GM12878 (cell line): ENCODE measurements around the gene INSL3. TPM values are rescaled to one million over a fixed set of nuclear protein-coding genes. Genes with fewer than 3 reads are reported as not detected.
A peak's percentile ranks its signal among the peaks of the same experiment; 100 is the strongest.

ENCODE experiments used
- ATAC-seq: fragments of 200-7000 bp; cut with Tn5 transposase; 3 replicates; pipeline ENCODE4 v1.9.1; 2020; ENCODE audit warnings: mild to moderate bottlenecking, moderate library complexity
- BruUV-seq: library from RNA; stranded (reverse); fragments of 400-500 nt; replicated peaks from 2 replicates; lab custom pipeline; 2021; lab: Mats Ljungman, UMichigan
- CTCF ChIA-PET: fragments of 300-600 bp; sonication (Branson Sonifier 250); formaldehyde crosslinking; extraction: SDS; loops from one replicate; lab custom pipeline; 2021; ENCODE audit warnings: inconsistent platforms; lab: Yijun Ruan, JAX
- POLR2A ChIA-PET: fragments of 350-600 bp; formaldehyde crosslinking; extraction: SDS; loops from one replicate; lab custom pipeline; 2021; ENCODE audit warnings: inconsistent platforms; lab: Charles Lee
- RAD21 ChIA-PET: fragments of 300-600 bp; sonication (Branson Sonifier 250); formaldehyde crosslinking; loops from one replicate; lab custom pipeline; 2023; ENCODE audit warnings: antibody characterized with exemption; ENCODE audit not compliant: unreplicated experiment; lab: Charles Lee
- SMC1A ChIA-PET: fragments of 300-600 bp; sonication (Branson Sonifier 250); formaldehyde crosslinking; loops from one replicate; lab custom pipeline; 2023; ENCODE audit not compliant: unreplicated experiment, uncharacterized antibody; lab: Charles Lee
- DNase-seq: peaks from one replicate; pipeline ENCODE4 v3.0.0-alpha.2; 2011; ENCODE audit warnings: low read depth, low spot score
- FAIRE-seq: peaks from 3 replicates; lab custom pipeline; 2011; peaks lifted over from hg19 to GRCh38; lab: Jason Lieb, UNC
- H2AFZ ChIP-seq: 2 replicates; pipeline ENCODE4 v1.6.0; 2011; ENCODE audit warnings: low read depth, low read length, control low read depth; ENCODE audit not compliant: control insufficient read depth
- H3K27ac ChIP-seq: 2 replicates; pipeline ENCODE4 v1.5.1; 2011; ENCODE audit warnings: control low read depth; ENCODE audit not compliant: control insufficient read depth, insufficient read depth
- H3K27me3 ChIP-seq, 2 experiments: replicated peaks in 1 of 2; 2 replicates each; pipeline versions ENCODE4 v1.6.0 to v1.6.1; 2011; ENCODE audit warnings: low read length in 1 of 2; ENCODE audit not compliant: control insufficient read depth in 2 of 2, insufficient read depth in 2 of 2
- H3K36me3 ChIP-seq, 2 experiments: 2 replicates each; pipeline ENCODE4 v1.5.1; 2011; ENCODE audit warnings: low read length in 1 of 2; ENCODE audit not compliant: control insufficient read depth in 2 of 2, insufficient read depth in 2 of 2
- H3K4me1 ChIP-seq: 2 replicates; pipeline ENCODE4 v1.6.1; 2011; ENCODE audit warnings: mild to moderate bottlenecking, low read length, moderate library complexity, mixed read lengths; ENCODE audit not compliant: control insufficient read depth, insufficient read depth
- H3K4me2 ChIP-seq: 2 replicates; pipeline ENCODE4 v1.6.0; 2011; ENCODE audit warnings: control low read depth; ENCODE audit not compliant: control insufficient read depth, insufficient read depth
- H3K4me3 ChIP-seq: fragments of 200-600 bp; sonication (generic); 2 replicates; pipeline ENCODE4 v1.5.1; 2016
- H3K79me2 ChIP-seq: 2 replicates; pipeline ENCODE4 v1.6.0; 2011; ENCODE audit warnings: low read length; ENCODE audit not compliant: control insufficient read depth, insufficient read depth
- H3K9ac ChIP-seq: 2 replicates; pipeline ENCODE4 v1.8.0; 2011; ENCODE audit warnings: low read length, control low read depth, mixed read lengths; ENCODE audit not compliant: control insufficient read depth, insufficient read depth
- H3K9me3 ChIP-seq: replicated peaks from 3 replicates; pipeline ENCODE4 v1.5.1; 2011; ENCODE audit warnings: mild to moderate bottlenecking, low read length; ENCODE audit not compliant: control insufficient read depth, insufficient read depth
- H4K20me1 ChIP-seq: 2 replicates; pipeline ENCODE4 v1.6.0; 2011; ENCODE audit not compliant: control insufficient read depth, insufficient read depth
- EED ChIP-seq: sonication (generic); IDR thresholded peaks from 2 replicates; pipeline ENCODE4 v1.6.1; 2016; ENCODE audit warnings: antibody characterized with exemption, low read depth
- EZH2 ChIP-seq: IDR thresholded peaks from 2 replicates; pipeline ENCODE4 v1.6.1; 2012; ENCODE audit warnings: low read depth, mild to moderate bottlenecking, control low read depth, inconsistent platforms, low read length, borderline replicate concordance; ENCODE audit not compliant: control insufficient read depth
- HCFC1 ChIP-seq: fragments of 150-350 bp; IDR thresholded peaks from 2 replicates; pipeline ENCODE4 v1.6.1; 2014; ENCODE audit warnings: low read length
- HDAC6 ChIP-seq: fragments of 200-600 bp; sonication (generic); IDR thresholded peaks from one replicate; pipeline ENCODE4 v1.8.0; 2017; ENCODE audit warnings: antibody characterized with exemption; ENCODE audit not compliant: unreplicated experiment
- IKZF1 ChIP-seq: fragments of 450-650 bp; conservative IDR thresholded peaks from 2 replicates; pipeline ENCODE4 v1.6.1; 2017; ENCODE audit warnings: antibody characterized with exemption, mild to moderate bottlenecking
- IKZF2 ChIP-seq, 2 experiments: fragments of 450-650 bp; IDR thresholded peaks; 2 replicates each; pipeline ENCODE4 v1.6.1; 2017; ENCODE audit warnings: mild to moderate bottlenecking in 2 of 2, moderate library complexity in 2 of 2
- KAT2A ChIP-seq: conservative IDR thresholded peaks from 2 replicates; pipeline ENCODE4 v1.6.1; 2011; ENCODE audit warnings: low read depth, low read length; ENCODE audit not compliant: control insufficient read depth
- KDM1A ChIP-seq: fragments of 200-600 bp; sonication (generic); IDR thresholded peaks from 2 replicates; pipeline ENCODE4 v1.6.1; 2016; ENCODE audit warnings: borderline replicate concordance
- LARP7 ChIP-seq: fragments of 450-650 bp; IDR thresholded peaks from 2 replicates; pipeline ENCODE4 v1.6.1; 2017; ENCODE audit warnings: mild to moderate bottlenecking
- NBN ChIP-seq: fragments of 450-650 bp; IDR thresholded peaks from 2 replicates; pipeline ENCODE4 v1.6.1; 2016
- POLR2A ChIP-seq: IDR thresholded peaks from 2 replicates; pipeline ENCODE4 v1.6.1; 2011; ENCODE audit warnings: low read depth, mild to moderate bottlenecking, low read length
- RAD21 ChIP-seq: IDR thresholded peaks from 2 replicates; pipeline ENCODE4 v1.6.1; 2011; ENCODE audit warnings: mild to moderate bottlenecking, low read depth, low read length, moderate library complexity; ENCODE audit not compliant: insufficient read depth
- RBBP5 ChIP-seq: fragments of 200-600 bp; sonication (generic); conservative IDR thresholded peaks from 2 replicates; pipeline ENCODE4 v1.6.1; 2016
- SIX5 ChIP-seq: IDR thresholded peaks from 2 replicates; pipeline ENCODE4 v1.6.1; 2011; ENCODE audit warnings: mild to moderate bottlenecking, low read depth, low read length, moderate library complexity; ENCODE audit not compliant: severe bottlenecking
- SMC3 ChIP-seq: IDR thresholded peaks from 2 replicates; pipeline ENCODE4 v1.6.1; 2011; ENCODE audit warnings: low read length, improper control_type of control experiment, borderline replicate concordance
- TCF3 ChIP-seq: IDR thresholded peaks from 2 replicates; pipeline ENCODE4 v1.6.1; 2012; ENCODE audit warnings: low read depth, mild to moderate bottlenecking, low read length, borderline replicate concordance; ENCODE audit not compliant: insufficient read depth
- YY1 ChIP-seq: IDR thresholded peaks from 2 replicates; pipeline ENCODE4 v1.6.1; 2011; ENCODE audit warnings: low read depth, mild to moderate bottlenecking, low read length
- ZBED1 ChIP-seq: IDR thresholded peaks from 2 replicates; pipeline ENCODE4 v1.6.1; 2016; ENCODE audit warnings: borderline replicate concordance
- ZNF207 ChIP-seq: fragments of 450-650 bp; IDR thresholded peaks from 2 replicates; pipeline ENCODE4 v1.6.1; 2014; ENCODE audit warnings: antibody characterized with exemption, mild to moderate bottlenecking, borderline replicate concordance
- WGBS: methylation state at CpG from one replicate; pipeline ENCODE4 v1.1.6; 2016; ENCODE audit warnings: low lambda C conversion rate; ENCODE audit not compliant: insufficient replicate concordance, insufficient coverage; ENCODE audit errors: missing lambda C conversion rate; 5-methylcytosine and 5-hydroxymethylcytosine counted together
- in situ Hi-C: fragments of 300-500 bp; cut with MboI; formaldehyde crosslinking; loops from 9 replicates; pipeline ENCODE4 v1.14.3; 2018; ENCODE audit warnings: mixed read lengths
- intact Hi-C: fragments of 100-400 bp; cut with micrococcal nuclease; formaldehyde crosslinking; loops from one replicate; pipeline ENCODE4 v1.14.2; 2022; ENCODE audit not compliant: unreplicated experiment
- polyA plus RNA-seq, 11 experiments: library from polyadenylated mRNA; depleted of rRNA in 4 of 11; unstranded in 6 of 11; stranded (reverse) in 5 of 11; fragments of >200 nt; fragmentation: Nextera tagmentation in 4 of 11; fragmentation: Illumina TruSeq in 1 of 11; extraction: Ambion mirVana in 4 of 11; extraction: Trizol in 1 of 11; gene quantifications; 1 replicate in 1 of 11; 2 replicates in 10 of 11; pipeline versions ENCODE4 v1.2.1 to v1.2.3, GENCODE V29; 2011 to 2016; ENCODE audit warnings: inconsistent platforms in 2 of 11, missing spikeins in 2 of 11, low read depth in 1 of 11
- total RNA-seq, 4 experiments: library from RNA; depleted of rRNA in 3 of 4; stranded (reverse); fragments of >200 nt in 3 of 4; fragmentation: Illumina TruSeq in 1 of 4; extraction: Trizol in 1 of 4; gene quantifications; 2 replicates each; pipeline versions ENCODE4 v1.2.1 to v1.2.3, GENCODE V29; 2013 to 2021
- TF ChIP-seq, protein P1 (sequence below), 3 experiments: IDR thresholded peaks in 2 of 3; conservative IDR thresholded peaks in 1 of 3; 2 replicates each; pipeline ENCODE4 v1.5.1; 2011; ENCODE audit warnings: low read depth in 3 of 3, low read length in 3 of 3, mild to moderate bottlenecking in 3 of 3, control low read depth in 2 of 3, moderate library complexity in 2 of 3, inconsistent platforms in 1 of 3, mixed read lengths in 1 of 3; ENCODE audit not compliant: control insufficient read depth in 2 of 3, insufficient read depth in 1 of 3; ENCODE audit errors: extremely low read depth in 1 of 3
- TF ChIP-seq, protein P2 (sequence below): fragments of 450-650 bp; IDR thresholded peaks from 2 replicates; pipeline ENCODE4 v1.6.1; 2016; ENCODE audit warnings: mild to moderate bottlenecking
- TF ChIP-seq, protein P3 (sequence below): fragments of 450-650 bp; IDR thresholded peaks from 2 replicates; pipeline ENCODE4 v1.6.1; 2017; ENCODE audit warnings: low read depth, mild to moderate bottlenecking, moderate library complexity

Gene INSL3
- total and polyA plus RNA-seq, 10 of the 15 experiments (the other 5 are each of a cell fraction or from before 2014, with no cell fraction given): 0.27 to 1.9 (median 0.70) TPM

DNA sequence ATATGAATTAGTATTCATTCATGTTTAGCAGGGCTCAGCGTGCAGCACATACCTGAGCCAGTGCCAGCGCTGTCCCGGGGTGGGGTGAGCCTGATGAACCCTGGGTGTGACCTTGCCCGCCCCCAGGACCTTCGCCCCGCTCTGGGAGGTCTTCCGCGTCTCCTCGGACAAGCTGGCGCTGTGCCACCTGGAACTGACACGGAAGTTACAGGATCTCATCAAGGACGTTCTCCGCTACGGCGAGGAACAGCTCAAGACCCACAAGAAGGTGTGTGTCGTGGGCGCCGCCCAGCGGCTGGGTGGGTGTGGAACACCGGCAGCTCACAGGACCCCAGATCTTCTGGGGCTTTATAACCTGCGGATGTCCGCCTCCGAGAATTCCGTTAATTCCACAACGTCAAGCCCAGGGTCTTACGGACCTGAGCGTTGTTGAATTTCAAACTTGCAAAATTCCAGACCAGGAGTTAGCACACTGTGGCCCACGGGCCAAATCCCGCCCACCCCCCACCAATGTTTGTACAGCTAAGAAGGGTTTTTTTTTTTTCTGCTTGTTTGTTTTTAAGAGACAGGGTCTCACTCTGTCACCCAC lies 54.7 kb downstream of the INSL3 start:
- Histone ChIP-seq H3K79me2 (no peaks in the 10 kb centered on the region), H3K36me3 (peaks cover 10 to 16% of the 10 kb centered on the region in 2 experiments), H3K27me3 (no peaks in the 10 kb centered on the region), H3K4me3 (no peak overlapping the region), H3K27ac (no peak overlapping the region), H2AFZ (no peak overlapping the region), H3K4me2 (no peak overlapping the region), H3K4me1 (no peaks in the 10 kb centered on the region), H4K20me1 (no peaks in the 10 kb centered on the region), H3K9ac (no peak overlapping the region), H3K9me3 (no peaks in the 10 kb centered on the region)
- FAIRE-seq (no peak), DNase-seq (no peak), ATAC-seq (peak; percentile 84)
- POLR2A ChIA-PET: interaction anchor here (0.6 to 1.2 kb wide), 5 partner anchors 9 to 47 kb away, joined by 3 to 4 read pairs (median 3); partner anchors contain the start of gene MAP1S
- in situ Hi-C loops: no loop called here
- BruUV-seq: no TSS peak
- WGBS: 24% methylated on average over 29 of the region's 29 CpGs
- CTCF ChIA-PET: interaction anchor here (0.6 to 8.0 kb wide), 28 partner anchors 8 to 144 kb away, joined by 3 to 108 read pairs (median 5); partner anchors contain the start of genes FCHO1, MAP1S and UNC13A
- TF ChIP-seq, protein P1, sequence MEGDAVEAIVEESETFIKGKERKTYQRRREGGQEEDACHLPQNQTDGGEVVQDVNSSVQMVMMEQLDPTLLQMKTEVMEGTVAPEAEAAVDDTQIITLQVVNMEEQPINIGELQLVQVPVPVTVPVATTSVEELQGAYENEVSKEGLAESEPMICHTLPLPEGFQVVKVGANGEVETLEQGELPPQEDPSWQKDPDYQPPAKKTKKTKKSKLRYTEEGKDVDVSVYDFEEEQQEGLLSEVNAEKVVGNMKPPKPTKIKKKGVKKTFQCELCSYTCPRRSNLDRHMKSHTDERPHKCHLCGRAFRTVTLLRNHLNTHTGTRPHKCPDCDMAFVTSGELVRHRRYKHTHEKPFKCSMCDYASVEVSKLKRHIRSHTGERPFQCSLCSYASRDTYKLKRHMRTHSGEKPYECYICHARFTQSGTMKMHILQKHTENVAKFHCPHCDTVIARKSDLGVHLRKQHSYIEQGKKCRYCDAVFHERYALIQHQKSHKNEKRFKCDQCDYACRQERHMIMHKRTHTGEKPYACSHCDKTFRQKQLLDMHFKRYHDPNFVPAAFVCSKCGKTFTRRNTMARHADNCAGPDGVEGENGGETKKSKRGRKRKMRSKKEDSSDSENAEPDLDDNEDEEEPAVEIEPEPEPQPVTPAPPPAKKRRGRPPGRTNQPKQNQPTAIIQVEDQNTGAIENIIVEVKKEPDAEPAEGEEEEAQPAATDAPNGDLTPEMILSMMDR (IDR thresholded peaks at IDR 0.05 in 2 of 3, conservative IDR thresholded peaks at IDR 0.05 in 1 of 3; ENCODE audit: control insufficient read depth in 2 of 3, extremely low read depth in 1 of 3, insufficient read depth in 1 of 3, low read depth in 3 of 3, low read length in 3 of 3): peak; percentile 82 to 85 (median 84)
- no peak for TF ChIP-seq KAT2A
- peak; percentile 86 for TF ChIP-seq SMC3
- TF ChIP-seq POLR2A: no peak
- TF ChIP-seq, protein P2, sequence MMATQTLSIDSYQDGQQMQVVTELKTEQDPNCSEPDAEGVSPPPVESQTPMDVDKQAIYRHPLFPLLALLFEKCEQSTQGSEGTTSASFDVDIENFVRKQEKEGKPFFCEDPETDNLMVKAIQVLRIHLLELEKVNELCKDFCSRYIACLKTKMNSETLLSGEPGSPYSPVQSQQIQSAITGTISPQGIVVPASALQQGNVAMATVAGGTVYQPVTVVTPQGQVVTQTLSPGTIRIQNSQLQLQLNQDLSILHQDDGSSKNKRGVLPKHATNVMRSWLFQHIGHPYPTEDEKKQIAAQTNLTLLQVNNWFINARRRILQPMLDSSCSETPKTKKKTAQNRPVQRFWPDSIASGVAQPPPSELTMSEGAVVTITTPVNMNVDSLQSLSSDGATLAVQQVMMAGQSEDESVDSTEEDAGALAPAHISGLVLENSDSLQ: no peak
- no peak for TF ChIP-seq HDAC6
- no peak for TF ChIP-seq HCFC1
- TF ChIP-seq RBBP5: no peak
- TF ChIP-seq EED: no peak
- TF ChIP-seq ZNF207: no peak
- TF ChIP-seq IKZF2 (IDR thresholded peaks at IDR 0.05): no peak
- 0 out of 2 replicates have a peak, but pooled peaks have one; percentile 33 for TF ChIP-seq LARP7
- TF ChIP-seq EZH2: no peak
- no peak for TF ChIP-seq ZBED1
- no peak for TF ChIP-seq KDM1A
- TF ChIP-seq SIX5: no peak
- TF ChIP-seq TCF3: no peak
- no peak for TF ChIP-seq NBN
- TF ChIP-seq, protein P3, sequence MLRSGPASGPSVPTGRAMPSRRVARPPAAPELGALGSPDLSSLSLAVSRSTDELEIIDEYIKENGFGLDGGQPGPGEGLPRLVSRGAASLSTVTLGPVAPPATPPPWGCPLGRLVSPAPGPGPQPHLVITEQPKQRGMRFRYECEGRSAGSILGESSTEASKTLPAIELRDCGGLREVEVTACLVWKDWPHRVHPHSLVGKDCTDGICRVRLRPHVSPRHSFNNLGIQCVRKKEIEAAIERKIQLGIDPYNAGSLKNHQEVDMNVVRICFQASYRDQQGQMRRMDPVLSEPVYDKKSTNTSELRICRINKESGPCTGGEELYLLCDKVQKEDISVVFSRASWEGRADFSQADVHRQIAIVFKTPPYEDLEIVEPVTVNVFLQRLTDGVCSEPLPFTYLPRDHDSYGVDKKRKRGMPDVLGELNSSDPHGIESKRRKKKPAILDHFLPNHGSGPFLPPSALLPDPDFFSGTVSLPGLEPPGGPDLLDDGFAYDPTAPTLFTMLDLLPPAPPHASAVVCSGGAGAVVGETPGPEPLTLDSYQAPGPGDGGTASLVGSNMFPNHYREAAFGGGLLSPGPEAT: no peak
- TF ChIP-seq IKZF1: 0 out of 2 replicates have a peak, but pooled peaks have one; percentile 19
- peak; percentile 53 for TF ChIP-seq YY1
- peak; percentile 87 for TF ChIP-seq RAD21
- RAD21 ChIA-PET: interaction anchor here (0.5 to 3.0 kb wide), 14 partner anchors 9 to 174 kb away, joined by 3 to 31 read pairs (median 6); partner anchors contain the start of genes FCHO1, MAP1S and RPL18A
- SMC1A ChIA-PET: interaction anchor here (1.1 to 4.1 kb wide), 13 partner anchors 10 to 166 kb away, joined by 3 to 40 read pairs (median 6); partner anchors contain the start of genes CCDC124 and MAP1S
- intact Hi-C loops: loop anchor here (1.0 kb wide), 1 partner anchor 62 kb away; no protein-coding TSS in a partner anchor
